Ovary (tissue), 3 donors: ENCODE results near the gene DENND2A.

ENCODE experiments used
- EP300 ChIP-seq: sonication (generic); formaldehyde crosslinking; IDR thresholded peaks from one replicate; pipeline ENCODE4 v1.6.1; 2017; ENCODE audit warnings: antibody characterized with exemption
- POLR2A ChIP-seq: fragments of 450-650 bp; IDR thresholded peaks from one replicate; pipeline ENCODE4 v1.6.1; 2017; ENCODE audit warnings: antibody characterized with exemption, mild to moderate bottlenecking, moderate library complexity
- TF ChIP-seq, protein P1 (sequence below), 3 donors: fragments of 450-650 bp in 2 of 3; fragments of 200-600 bp in 1 of 3; IDR thresholded peaks; one replicate each; pipeline versions ENCODE4 v1.5.1 to v1.8.0; 2016 to 2022; ENCODE audit warnings: antibody characterized with exemption in 3 of 3, mild to moderate bottlenecking in 1 of 3
- donor health status: DM: no; HTN: no; CAD: no.

DNA sequence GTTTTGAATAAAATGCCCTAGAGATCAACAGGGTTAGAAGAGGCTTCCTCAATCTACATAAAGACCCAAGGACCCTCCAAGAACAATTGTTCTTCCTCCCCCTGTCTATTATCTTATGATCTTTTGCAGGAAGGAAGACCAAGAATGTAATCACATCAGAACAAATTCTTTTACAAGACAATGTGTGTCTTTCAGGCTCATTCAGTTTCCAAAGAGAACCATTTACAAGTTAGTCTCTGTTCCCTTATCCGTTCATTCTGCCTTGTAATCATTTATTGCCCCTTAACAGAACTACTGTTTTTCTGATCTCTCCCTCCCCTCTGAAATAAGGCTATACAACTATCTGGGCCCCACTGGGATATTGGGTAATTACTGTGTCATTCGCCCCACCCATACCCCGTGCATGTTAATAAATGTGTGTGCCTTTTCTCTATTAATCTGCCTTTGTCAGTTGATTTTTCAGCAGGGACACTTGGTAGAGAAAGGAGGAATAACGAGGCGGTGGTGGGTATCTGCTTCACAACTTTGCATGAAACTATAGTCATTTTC is 155.6 kb downstream of the DENND2A start:
- TF ChIP-seq, protein P1, sequence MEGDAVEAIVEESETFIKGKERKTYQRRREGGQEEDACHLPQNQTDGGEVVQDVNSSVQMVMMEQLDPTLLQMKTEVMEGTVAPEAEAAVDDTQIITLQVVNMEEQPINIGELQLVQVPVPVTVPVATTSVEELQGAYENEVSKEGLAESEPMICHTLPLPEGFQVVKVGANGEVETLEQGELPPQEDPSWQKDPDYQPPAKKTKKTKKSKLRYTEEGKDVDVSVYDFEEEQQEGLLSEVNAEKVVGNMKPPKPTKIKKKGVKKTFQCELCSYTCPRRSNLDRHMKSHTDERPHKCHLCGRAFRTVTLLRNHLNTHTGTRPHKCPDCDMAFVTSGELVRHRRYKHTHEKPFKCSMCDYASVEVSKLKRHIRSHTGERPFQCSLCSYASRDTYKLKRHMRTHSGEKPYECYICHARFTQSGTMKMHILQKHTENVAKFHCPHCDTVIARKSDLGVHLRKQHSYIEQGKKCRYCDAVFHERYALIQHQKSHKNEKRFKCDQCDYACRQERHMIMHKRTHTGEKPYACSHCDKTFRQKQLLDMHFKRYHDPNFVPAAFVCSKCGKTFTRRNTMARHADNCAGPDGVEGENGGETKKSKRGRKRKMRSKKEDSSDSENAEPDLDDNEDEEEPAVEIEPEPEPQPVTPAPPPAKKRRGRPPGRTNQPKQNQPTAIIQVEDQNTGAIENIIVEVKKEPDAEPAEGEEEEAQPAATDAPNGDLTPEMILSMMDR (IDR thresholded peaks at IDR 0.05): no peak
- TF ChIP-seq POLR2A: no peak
- TF ChIP-seq EP300: no peak
